Neuronal stem cell (in vitro differentiated cells): ENCODE results near the gene CHTOP.
A peak's percentile ranks its signal among the peaks of the same experiment; 100 is the strongest.

Source experiments
- DNase-seq: peaks from one replicate; pipeline ENCODE4 v3.0.0-alpha.2; 2013; ENCODE audit warnings: low spot score
- H2AFZ ChIP-seq: one replicate; pipeline ENCODE4 v1.6.1; 2013; ENCODE audit warnings: mild to moderate bottlenecking, low read length, inconsistent platforms
- H2AK5ac ChIP-seq: 2 replicates; pipeline ENCODE4 v1.6.1; 2013; ENCODE audit warnings: low read depth, mild to moderate bottlenecking, inconsistent platforms, low read length, moderate library complexity, mixed read lengths
- H2BK120ac ChIP-seq: 2 replicates; pipeline ENCODE4 v1.6.1; 2013; ENCODE audit warnings: low read depth, mild to moderate bottlenecking, inconsistent platforms, low read length, moderate library complexity, mixed read lengths
- H2BK12ac ChIP-seq: one replicate; pipeline ENCODE4 v1.6.1; 2013; ENCODE audit warnings: low read length, inconsistent platforms
- H2BK15ac ChIP-seq: 2 replicates; pipeline ENCODE4 v1.6.1; 2013; ENCODE audit warnings: mild to moderate bottlenecking, low read length, inconsistent platforms, mixed read lengths
- H2BK5ac ChIP-seq: one replicate; pipeline ENCODE4 v1.6.1; 2013; ENCODE audit warnings: inconsistent platforms, mild to moderate bottlenecking, low read length, moderate library complexity
- H3K14ac ChIP-seq: one replicate; pipeline ENCODE4 v1.6.1; 2013; ENCODE audit warnings: low read length, inconsistent platforms
- H3K18ac ChIP-seq: 2 replicates; pipeline ENCODE4 v1.6.1; 2013; ENCODE audit warnings: low read length, inconsistent platforms
- H3K23ac ChIP-seq: 2 replicates; pipeline ENCODE4 v1.6.1; 2013; ENCODE audit warnings: low read depth, mild to moderate bottlenecking, mixed read lengths, low read length, inconsistent platforms; ENCODE audit not compliant: poor library complexity
- H3K27ac ChIP-seq: replicated peaks from 3 replicates; pipeline ENCODE4 v1.5.1; 2013; ENCODE audit warnings: low read length, inconsistent platforms
- H3K27me3 ChIP-seq, 3 experiments: 2 replicates each; pipeline ENCODE4 v1.6.1; 2013; ENCODE audit warnings: low read length in 3 of 3, mild to moderate bottlenecking in 2 of 3, inconsistent platforms in 1 of 3, low read depth in 1 of 3, mixed read lengths in 1 of 3, moderate library complexity in 1 of 3; ENCODE audit not compliant: control insufficient read depth in 3 of 3, insufficient read depth in 3 of 3
- H3K36me3 ChIP-seq, 2 donors: replicated peaks in 1 of 2; 2 replicates each; pipeline ENCODE4 v1.6.1; 2013; ENCODE audit warnings: low read length in 2 of 2; ENCODE audit not compliant: control insufficient read depth in 2 of 2, insufficient read depth in 2 of 2
- H3K4ac ChIP-seq: 2 replicates; pipeline ENCODE4 v1.6.1; 2013; ENCODE audit warnings: inconsistent platforms, mild to moderate bottlenecking, low read length, moderate library complexity
- H3K4me1 ChIP-seq, 2 donors: 1 replicate in 1 of 2; 2 replicates in 1 of 2; pipeline ENCODE4 v1.6.1; 2013; ENCODE audit warnings: low read length in 2 of 2, low read depth in 1 of 2; ENCODE audit not compliant: control insufficient read depth in 2 of 2, insufficient read depth in 1 of 2
- H3K4me2 ChIP-seq: one replicate; pipeline ENCODE4 v1.6.1; 2013; ENCODE audit warnings: mild to moderate bottlenecking, low read length, inconsistent platforms; ENCODE audit not compliant: insufficient read depth, poor library complexity, severe bottlenecking
- H3K4me3 ChIP-seq, 2 donors: 2 replicates each; pipeline ENCODE4 v1.5.1; 2013; ENCODE audit warnings: low read length in 2 of 2, mild to moderate bottlenecking in 2 of 2, inconsistent platforms in 1 of 2, moderate library complexity in 1 of 2
- H3K79me1 ChIP-seq: one replicate; pipeline ENCODE4 v1.6.1; 2013; ENCODE audit warnings: low read depth, mild to moderate bottlenecking, inconsistent platforms, low read length, moderate library complexity
- H3K9ac ChIP-seq: one replicate; pipeline ENCODE4 v1.6.1; 2013; ENCODE audit warnings: mild to moderate bottlenecking, low read depth, low read length, inconsistent platforms; ENCODE audit not compliant: poor library complexity
- H3K9me3 ChIP-seq, 2 donors: replicated peaks in 1 of 2; 2 replicates each; pipeline versions ENCODE3 to v1.6.1; 2013; ENCODE audit warnings: low read length in 2 of 2, mild to moderate bottlenecking in 2 of 2, inconsistent platforms in 1 of 2, low read depth in 1 of 2, mixed read lengths in 1 of 2, moderate library complexity in 1 of 2; ENCODE audit not compliant: control insufficient read depth in 2 of 2, insufficient read depth in 1 of 2
- H4K8ac ChIP-seq: one replicate; pipeline ENCODE4 v1.6.1; 2013; ENCODE audit warnings: low read depth, mild to moderate bottlenecking, inconsistent platforms, low read length, moderate library complexity
- H4K91ac ChIP-seq: one replicate; pipeline ENCODE4 v1.6.1; 2013; ENCODE audit warnings: low read length, low read depth, mild to moderate bottlenecking, inconsistent platforms; ENCODE audit not compliant: poor library complexity
- WGBS, 2 donors: extraction: QIAGEN DNeasy Blood & Tissue Kit; methylation state at CpG; one replicate each; pipeline ENCODE4 v1.1.7; 2013; ENCODE audit warnings: missing lambda C conversion rate in 2 of 2, mixed read lengths in 1 of 2; ENCODE audit not compliant: insufficient read length in 2 of 2, insufficient replicate concordance in 1 of 2; ENCODE audit errors: extremely low coverage in 2 of 2; 5-methylcytosine and 5-hydroxymethylcytosine counted together

Gene CHTOP

GRCh38 chr1:153626904-153627714, 6.8 kb upstream of the CHTOP start, which contains the start of gene S100A13:
Gene S100A13, minus strand, starts transcription at chr1:153627505. Its CDS starts 1,033 bp downstream, at chr1:153626472.
- peak within 1 kb of the TSS; percentile 88 for H2AFZ ChIP-seq
- H2BK120ac ChIP-seq = peak within 1 kb of the TSS; percentile 78
- H3K9ac ChIP-seq = peak within 1 kb of the TSS; percentile 82
- peaks cover 12 to 13% of the 10 kb centered on the region in 2 donors for H3K4me1 ChIP-seq
- H3K27ac ChIP-seq = peak within 1 kb of the TSS; percentile 85
- H3K4ac ChIP-seq = peak within 1 kb of the TSS; percentile 58
- H4K8ac ChIP-seq = peak within 1 kb of the TSS; percentile 29
- H2BK12ac ChIP-seq = peak within 1 kb of the TSS; percentile 68
- H3K4me2 ChIP-seq = peak within 1 kb of the TSS; percentile 79
- peak within 1 kb of the TSS; percentile 11 for H3K23ac ChIP-seq
- H3K9me3 ChIP-seq = no peaks in the 10 kb centered on the region
- no peak within 1 kb of the TSS for H4K91ac ChIP-seq
- no peaks in the 10 kb centered on the region for H3K27me3 ChIP-seq
- peak within 1 kb of the TSS; percentile 82 for H2AK5ac ChIP-seq
- peak within 1 kb of the TSS; percentile 97 for H3K18ac ChIP-seq
- H2BK5ac ChIP-seq = peak within 1 kb of the TSS; percentile 67
- H3K4me3 ChIP-seq = peak within 1 kb of the TSS; percentile 59 to 72
- H3K36me3 ChIP-seq = peaks cover 0 to 27% of the 10 kb centered on the region in 2 donors
- no CpG with 5 or more reads among the region's 28 CpGs for WGBS, 2 donors
- peak within 1 kb of the TSS; percentile 73 for H3K14ac ChIP-seq
- peak; percentile 90 for DNase-seq
- peaks cover 3% of the 10 kb centered on the region for H3K79me1 ChIP-seq
- peak within 1 kb of the TSS; percentile 78 for H2BK15ac ChIP-seq

GRCh38 chr1:153627715-153628626, 5.9 kb upstream of the CHTOP start, which contains the start of gene S100A1:
Gene S100A1, plus strand, starts transcription at chr1:153628434. Its CDS starts 2,088 bp downstream, at chr1:153630522.
- Histone ChIP-seq H3K14ac (no peak within 1 kb of the TSS), H3K4me3 (peak within 1 kb of the TSS; percentile 59 to 72), H3K23ac (peak within 1 kb of the TSS; percentile 11), H3K9ac (peak within 1 kb of the TSS; percentile 1), H3K4ac (no peak within 1 kb of the TSS), H3K79me1 (peaks cover 3% of the 10 kb centered on the region), H4K8ac (no peak within 1 kb of the TSS), H2BK120ac (peak within 1 kb of the TSS; percentile 78), H3K36me3 (peaks cover 0 to 19% of the 10 kb centered on the region in 2 donors), H2BK5ac (peak within 1 kb of the TSS; percentile 67), H3K27ac (peak within 1 kb of the TSS; percentile 85), H2BK12ac (peak within 1 kb of the TSS; percentile 68), H3K4me2 (peak within 1 kb of the TSS; percentile 79), H2AFZ (peak within 1 kb of the TSS; percentile 88), H3K27me3 (no peaks in the 10 kb centered on the region), H3K4me1 (peaks cover 12 to 13% of the 10 kb centered on the region in 2 donors), H2AK5ac (peak within 1 kb of the TSS; percentile 76), H2BK15ac (peak within 1 kb of the TSS; percentile 78), H4K91ac (no peak within 1 kb of the TSS), H3K18ac (peak within 1 kb of the TSS; percentile 97), H3K9me3 (no peaks in the 10 kb centered on the region)
- WGBS, 2 donors = no CpG with 5 or more reads among the region's 10 CpGs
- no peak for DNase-seq

GRCh38 chr1:153628638-153629342, 5.1 kb upstream of the CHTOP start:
- H3K79me1 ChIP-seq = peaks cover 3% of the 10 kb centered on the region
- H2BK15ac ChIP-seq = peak overlapping the region; percentile 20
- H4K8ac ChIP-seq = no peak overlapping the region
- no peak overlapping the region for H3K27ac ChIP-seq
- no peak overlapping the region for H3K4me2 ChIP-seq
- no CpG with 5 or more reads among the region's 6 CpGs for WGBS, 2 donors
- H3K4me1 ChIP-seq = peaks cover 12 to 16% of the 10 kb centered on the region in 2 donors
- no peak overlapping the region for H3K23ac ChIP-seq
- H3K36me3 ChIP-seq = peaks cover 0 to 15% of the 10 kb centered on the region in 2 donors
- no peak overlapping the region for H4K91ac ChIP-seq
- H3K18ac ChIP-seq = peak overlapping the region; percentile 77
- DNase-seq = no peak
- peak overlapping the region; percentile 78 for H2BK120ac ChIP-seq
- H2AK5ac ChIP-seq = peak overlapping the region; percentile 76
- H2AFZ ChIP-seq = peak overlapping the region; percentile 19
- no peak overlapping the region for H3K14ac ChIP-seq
- peak overlapping the region; percentile 0 for H2BK5ac ChIP-seq
- H3K9me3 ChIP-seq = peaks cover 0 to 5% of the 10 kb centered on the region in 2 donors
- H3K4me3 ChIP-seq = no peak overlapping the region
- peak overlapping the region; percentile 1 for H3K9ac ChIP-seq
- H3K27me3 ChIP-seq = no peaks in the 10 kb centered on the region
- H3K4ac ChIP-seq = no peak overlapping the region
- H2BK12ac ChIP-seq = peak overlapping the region; percentile 68
